Astrocyte of the cerebellum (primary cell): ENCODE measurements around the gene BRD1.
"Not testable (repeated sequence)": the region's sequence is repeated elsewhere in the genome, so short reads cannot be mapped to it uniquely, and the experiment has no call there.

Experiments used
- DNase-seq: peaks from one replicate; pipeline ENCODE4 v3.0.0-alpha.2; 2011; ENCODE audit warnings: low read depth
- H3K4me3 ChIP-seq: 2 replicates; pipeline ENCODE4 v1.5.1; 2011; ENCODE audit warnings: mild to moderate bottlenecking, low read depth, low read length, moderate library complexity
- in situ Hi-C: cut with HindIII; loops from 2 replicates; pipeline ENCODE4 v1.10.0; 2017; ENCODE audit warnings: low sequenced_read_pairs
- TF ChIP-seq, protein P1 (sequence below): IDR thresholded peaks from 2 replicates; pipeline ENCODE4 v1.5.1; 2012; ENCODE audit warnings: low read length, low read depth, moderate library complexity, mild to moderate bottlenecking; ENCODE audit errors: missing control alignments

Gene BRD1

DNA sequence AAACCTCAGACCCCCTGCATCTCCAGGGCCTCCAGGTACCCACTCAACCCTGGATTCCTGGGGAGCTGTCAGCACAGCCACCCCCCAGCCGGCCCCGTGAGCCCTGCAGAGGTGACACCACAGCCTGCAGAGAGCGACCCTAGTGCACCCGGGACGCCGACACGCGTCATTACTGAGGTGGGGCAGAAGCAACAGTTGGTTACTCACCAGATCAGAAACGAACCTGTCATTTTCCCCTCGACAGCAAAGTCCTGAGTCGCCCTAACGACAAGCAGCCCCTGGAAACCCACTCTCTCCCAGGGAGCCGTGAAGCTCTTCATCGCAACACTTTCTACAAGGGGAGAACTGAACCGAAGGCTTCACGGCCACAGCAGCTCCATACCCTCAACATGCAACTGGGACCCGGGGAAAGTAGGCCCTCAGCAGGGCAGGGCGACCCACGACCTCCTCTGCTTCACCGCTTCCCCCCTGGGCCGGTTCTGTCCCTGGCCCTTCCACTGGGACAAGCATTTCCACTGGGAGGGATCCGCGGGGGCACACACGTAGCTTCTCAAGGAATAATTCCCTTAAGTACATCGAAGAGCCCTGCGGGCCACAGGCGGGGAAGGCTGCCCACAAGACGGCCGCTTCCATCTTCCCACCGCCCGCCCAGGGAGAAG is 1.6 kb downstream of the BRD1 start:
- peak overlapping the region; percentile 73 for H3K4me3 ChIP-seq
- TF ChIP-seq, protein P1, sequence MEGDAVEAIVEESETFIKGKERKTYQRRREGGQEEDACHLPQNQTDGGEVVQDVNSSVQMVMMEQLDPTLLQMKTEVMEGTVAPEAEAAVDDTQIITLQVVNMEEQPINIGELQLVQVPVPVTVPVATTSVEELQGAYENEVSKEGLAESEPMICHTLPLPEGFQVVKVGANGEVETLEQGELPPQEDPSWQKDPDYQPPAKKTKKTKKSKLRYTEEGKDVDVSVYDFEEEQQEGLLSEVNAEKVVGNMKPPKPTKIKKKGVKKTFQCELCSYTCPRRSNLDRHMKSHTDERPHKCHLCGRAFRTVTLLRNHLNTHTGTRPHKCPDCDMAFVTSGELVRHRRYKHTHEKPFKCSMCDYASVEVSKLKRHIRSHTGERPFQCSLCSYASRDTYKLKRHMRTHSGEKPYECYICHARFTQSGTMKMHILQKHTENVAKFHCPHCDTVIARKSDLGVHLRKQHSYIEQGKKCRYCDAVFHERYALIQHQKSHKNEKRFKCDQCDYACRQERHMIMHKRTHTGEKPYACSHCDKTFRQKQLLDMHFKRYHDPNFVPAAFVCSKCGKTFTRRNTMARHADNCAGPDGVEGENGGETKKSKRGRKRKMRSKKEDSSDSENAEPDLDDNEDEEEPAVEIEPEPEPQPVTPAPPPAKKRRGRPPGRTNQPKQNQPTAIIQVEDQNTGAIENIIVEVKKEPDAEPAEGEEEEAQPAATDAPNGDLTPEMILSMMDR = no peak
- in situ Hi-C loops = no loop called here
- no peak for DNase-seq

DNA sequence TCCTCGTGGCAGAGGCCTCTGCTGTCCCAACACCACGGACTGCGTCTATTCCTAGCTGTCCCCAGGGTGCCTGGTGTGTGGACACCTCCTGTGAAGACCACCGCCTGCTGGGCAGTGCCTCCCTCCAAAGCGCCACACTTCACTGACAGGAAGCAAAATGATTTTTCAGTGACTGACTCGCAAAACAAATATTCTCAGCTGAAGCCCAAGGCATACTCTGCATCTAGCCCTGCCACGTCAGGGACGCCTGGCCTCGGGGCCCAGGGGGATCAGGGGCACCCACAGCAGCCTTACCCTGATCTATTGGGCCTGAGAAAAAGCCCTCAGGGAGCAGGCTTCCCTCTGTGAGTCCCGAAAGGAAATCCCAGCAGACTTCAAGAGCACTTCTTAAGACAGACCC is 2.2 kb downstream of the BRD1 start:
- in situ Hi-C loops = no loop called here
- TF ChIP-seq, protein P1 = no peak
- no peak for DNase-seq

DNA sequence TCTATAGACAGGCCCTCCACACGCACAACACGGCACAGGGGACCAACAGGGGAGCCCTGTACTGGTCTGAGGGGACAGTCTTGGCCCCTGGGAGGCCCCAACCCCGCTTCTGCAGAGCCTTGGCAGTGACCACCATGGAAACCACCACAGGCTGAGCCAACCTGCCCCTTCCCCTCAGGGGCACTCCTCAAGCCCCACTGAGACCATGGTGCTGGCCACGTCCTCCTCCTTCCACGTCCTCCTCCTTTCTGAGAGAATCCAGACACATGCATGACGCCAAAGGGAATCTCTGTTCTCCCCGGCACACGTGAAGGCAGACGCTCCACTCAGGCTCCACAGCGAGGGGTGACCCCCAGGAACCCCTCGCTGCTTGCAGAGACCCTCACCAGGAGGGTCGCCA is 2.7 kb downstream of the BRD1 start:
- TF ChIP-seq, protein P1 = no peak
- DNase-seq = no peak
- H3K4me3 ChIP-seq = peak overlapping the region; percentile 73
- in situ Hi-C loops = no loop called here

More for the DNA sequence above, 2.2 kb downstream of the BRD1 start:
- peak overlapping the region; percentile 73 for H3K4me3 ChIP-seq

DNA sequence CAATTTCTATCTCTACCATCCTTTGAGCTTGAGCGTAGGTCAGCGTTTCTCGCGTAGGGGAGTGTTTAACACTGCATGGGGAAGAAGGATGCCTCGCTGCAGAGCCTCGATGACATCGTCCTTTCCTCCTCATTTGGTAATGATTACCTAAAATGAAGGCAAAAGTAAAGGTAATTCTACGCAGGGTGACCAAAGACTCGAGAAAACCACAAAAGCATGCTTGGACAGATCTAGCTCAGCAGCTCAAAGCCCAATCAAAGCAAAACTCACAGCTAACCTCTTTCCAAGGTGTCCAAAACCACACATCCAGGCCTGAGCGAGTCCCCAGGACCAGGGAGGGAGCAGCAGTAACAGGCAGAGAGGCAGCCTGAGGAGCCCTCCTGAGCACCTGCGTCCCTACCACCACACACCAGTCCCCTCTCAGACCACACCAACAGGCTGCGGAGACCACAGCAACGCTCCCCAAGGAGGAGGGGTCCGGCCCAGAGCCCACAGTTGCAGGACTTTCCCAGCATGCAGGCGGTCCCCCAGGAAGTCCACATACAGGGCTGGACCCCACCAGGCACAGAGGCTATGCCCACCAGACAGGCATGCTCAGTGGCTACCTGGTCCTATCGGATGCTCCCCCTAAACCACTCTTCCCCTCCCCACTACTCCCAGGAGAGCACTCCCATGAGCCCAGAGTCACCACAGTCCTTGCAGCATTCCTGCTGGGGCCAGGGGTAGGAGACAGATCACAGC is 3.3 kb downstream of the BRD1 start:
- no peak overlapping the region for H3K4me3 ChIP-seq
- no peak for DNase-seq
- TF ChIP-seq, protein P1 = no peak
- in situ Hi-C loops = no loop called here

GRCh38 chr22:49823289-49824045 is 4.2 kb downstream of the BRD1 start:
- TF ChIP-seq, protein P1 = no peak
- H3K4me3 ChIP-seq = no peak overlapping the region
- DNase-seq = no peak
- in situ Hi-C loops = no loop called here

- H3K4me3 ChIP-seq, DNase-seq, in situ Hi-C loops: not testable (repeated sequence)
Observed at GRCh38 chr22:49821741-49822140, 5.9 kb downstream of the BRD1 start.

DNA sequence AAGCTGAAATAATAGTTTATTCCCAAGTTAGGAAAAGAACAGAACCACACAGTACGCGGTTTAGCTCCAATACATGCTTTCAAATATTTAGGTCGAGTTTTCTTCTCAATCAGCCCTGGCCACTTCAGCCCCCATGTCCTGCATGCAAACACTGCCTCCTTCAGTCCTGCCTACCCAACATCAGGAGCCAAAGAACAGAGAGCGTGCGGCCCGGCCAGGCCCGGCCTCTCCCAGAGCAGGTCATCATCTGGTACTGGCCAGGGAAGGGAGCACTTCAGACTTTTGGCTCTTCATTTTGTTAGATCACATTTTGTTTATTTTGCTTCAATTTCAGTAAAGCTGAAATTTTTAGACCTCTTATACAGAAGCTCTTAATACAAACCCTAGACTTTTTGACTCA is 6.7 kb downstream of the BRD1 start:
- no peak for DNase-seq
- TF ChIP-seq, protein P1 = no peak
- H3K4me3 ChIP-seq = no peak overlapping the region
- in situ Hi-C loops = no loop called here
